Peyer's patch (tissue), 4 donors: Measurements from ENCODE around the gene TUBA1C.

Experiments used
- POLR2A ChIP-seq, 2 donors: fragments of 450-650 bp; IDR thresholded peaks; one replicate each; pipeline ENCODE4 v1.5.1; 2017; ENCODE audit warnings: antibody characterized with exemption in 2 of 2, mild to moderate bottlenecking in 2 of 2, moderate library complexity in 2 of 2
- TF ChIP-seq, protein P1 (sequence below), 6 experiments: fragments of 450-650 bp in 4 of 6; fragments of 200-600 bp in 2 of 6; sonication (generic) in 1 of 6; IDR thresholded peaks; one replicate each; pipeline ENCODE4 v1.5.1; 2017 to 2019; ENCODE audit warnings: antibody characterized with exemption in 6 of 6, mild to moderate bottlenecking in 3 of 6, moderate library complexity in 1 of 6

GRCh38 chr12:49233842-49234526 is 30.9 kb upstream of the TUBA1C start:
- no peak for TF ChIP-seq POLR2A (IDR thresholded peaks at IDR 0.05)
- TF ChIP-seq, protein P1, sequence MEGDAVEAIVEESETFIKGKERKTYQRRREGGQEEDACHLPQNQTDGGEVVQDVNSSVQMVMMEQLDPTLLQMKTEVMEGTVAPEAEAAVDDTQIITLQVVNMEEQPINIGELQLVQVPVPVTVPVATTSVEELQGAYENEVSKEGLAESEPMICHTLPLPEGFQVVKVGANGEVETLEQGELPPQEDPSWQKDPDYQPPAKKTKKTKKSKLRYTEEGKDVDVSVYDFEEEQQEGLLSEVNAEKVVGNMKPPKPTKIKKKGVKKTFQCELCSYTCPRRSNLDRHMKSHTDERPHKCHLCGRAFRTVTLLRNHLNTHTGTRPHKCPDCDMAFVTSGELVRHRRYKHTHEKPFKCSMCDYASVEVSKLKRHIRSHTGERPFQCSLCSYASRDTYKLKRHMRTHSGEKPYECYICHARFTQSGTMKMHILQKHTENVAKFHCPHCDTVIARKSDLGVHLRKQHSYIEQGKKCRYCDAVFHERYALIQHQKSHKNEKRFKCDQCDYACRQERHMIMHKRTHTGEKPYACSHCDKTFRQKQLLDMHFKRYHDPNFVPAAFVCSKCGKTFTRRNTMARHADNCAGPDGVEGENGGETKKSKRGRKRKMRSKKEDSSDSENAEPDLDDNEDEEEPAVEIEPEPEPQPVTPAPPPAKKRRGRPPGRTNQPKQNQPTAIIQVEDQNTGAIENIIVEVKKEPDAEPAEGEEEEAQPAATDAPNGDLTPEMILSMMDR (IDR thresholded peaks at IDR 0.05) = no peak
